ENCODE results near the gene CBLB.

CBLB gene

GRCh38 chr3:105869861-105870755, 1.3 kb upstream of the CBLB start:
- no peak for DNase-seq (ENCODE audit: low read depth)

- DNase-seq (ENCODE audit: low read depth), result no peak
Measured at GRCh38 chr3:105869531-105869833, 670 bp upstream of the CBLB start.

- DNase-seq (ENCODE audit: low read depth), result no peak
Measured at GRCh38 chr3:105868431-105868741, 426 bp downstream of the CBLB start.

GRCh38 chr3:105867712-105868430, 941 bp downstream of the CBLB start:
- DNase-seq (ENCODE audit: low read depth), result no peak

- no peak for DNase-seq (ENCODE audit: low read depth)
Measured at GRCh38 chr3:105866656-105867653, 1.9 kb downstream of the CBLB start.

- DNase-seq (ENCODE audit: low read depth), result no peak
Measured at GRCh38 chr3:105865867-105866350, 2.9 kb downstream of the CBLB start.

- DNase-seq (ENCODE audit: low read depth), result no peak
Measured at GRCh38 chr3:105865016-105865623, 3.7 kb downstream of the CBLB start.

- DNase-seq (ENCODE audit: low read depth), result no peak
Measured at GRCh38 chr3:105864212-105864611, 4.6 kb downstream of the CBLB start.

- no peak for DNase-seq (ENCODE audit: low read depth)
Measured at GRCh38 chr3:105863608-105864007, 5.2 kb downstream of the CBLB start.

GRCh38 chr3:105862217-105862616, 6.6 kb downstream of the CBLB start:
- DNase-seq (ENCODE audit: low read depth), result no peak

- DNase-seq (ENCODE audit: low read depth), result no peak
Measured at GRCh38 chr3:105860641-105861040, 8.2 kb downstream of the CBLB start.

GRCh38 chr3:105858017-105858416, 10.8 kb downstream of the CBLB start:
- no peak for DNase-seq (ENCODE audit: low read depth)

- no peak for DNase-seq (ENCODE audit: low read depth)
Measured at GRCh38 chr3:105857601-105858000, 11.2 kb downstream of the CBLB start.

GRCh38 chr3:105856605-105857004, 12.2 kb downstream of the CBLB start:
- DNase-seq (ENCODE audit: low read depth), result no peak

GRCh38 chr3:105853801-105854432, 14.9 kb downstream of the CBLB start:
- no peak for DNase-seq (ENCODE audit: low read depth)

- no peak for DNase-seq (ENCODE audit: low read depth)
Measured at GRCh38 chr3:105851582-105851981, 17.2 kb downstream of the CBLB start.

GRCh38 chr3:105851176-105851575, 17.6 kb downstream of the CBLB start:
- no peak for DNase-seq (ENCODE audit: low read depth)

- DNase-seq (ENCODE audit: low read depth), result no peak
Measured at GRCh38 chr3:105850593-105850992, 18.2 kb downstream of the CBLB start.

- no peak for DNase-seq (ENCODE audit: low read depth)
Measured at GRCh38 chr3:105848821-105849220, 20.0 kb downstream of the CBLB start.

GRCh38 chr3:105847865-105848264, 20.9 kb downstream of the CBLB start:
- DNase-seq (ENCODE audit: low read depth), result no peak

GRCh38 chr3:105847452-105847851, 21.4 kb downstream of the CBLB start:
- DNase-seq (ENCODE audit: low read depth), result no peak
